NCI-H510A (cell line): ENCODE results near the gene PRRT2.

Source experiments
- DNase-seq: peaks from one replicate; lab custom pipeline; 2025; lab: John Stamatoyannopoulos, UW

PRRT2 gene

GRCh38 chr16:29811170-29811895 lies 660 bp upstream of the PRRT2 start:
- peak; percentile 93 for DNase-seq

- no peak for DNase-seq
Observed at GRCh38 chr16:29812754-29813643, 1.0 kb downstream of the PRRT2 start.

DNA sequence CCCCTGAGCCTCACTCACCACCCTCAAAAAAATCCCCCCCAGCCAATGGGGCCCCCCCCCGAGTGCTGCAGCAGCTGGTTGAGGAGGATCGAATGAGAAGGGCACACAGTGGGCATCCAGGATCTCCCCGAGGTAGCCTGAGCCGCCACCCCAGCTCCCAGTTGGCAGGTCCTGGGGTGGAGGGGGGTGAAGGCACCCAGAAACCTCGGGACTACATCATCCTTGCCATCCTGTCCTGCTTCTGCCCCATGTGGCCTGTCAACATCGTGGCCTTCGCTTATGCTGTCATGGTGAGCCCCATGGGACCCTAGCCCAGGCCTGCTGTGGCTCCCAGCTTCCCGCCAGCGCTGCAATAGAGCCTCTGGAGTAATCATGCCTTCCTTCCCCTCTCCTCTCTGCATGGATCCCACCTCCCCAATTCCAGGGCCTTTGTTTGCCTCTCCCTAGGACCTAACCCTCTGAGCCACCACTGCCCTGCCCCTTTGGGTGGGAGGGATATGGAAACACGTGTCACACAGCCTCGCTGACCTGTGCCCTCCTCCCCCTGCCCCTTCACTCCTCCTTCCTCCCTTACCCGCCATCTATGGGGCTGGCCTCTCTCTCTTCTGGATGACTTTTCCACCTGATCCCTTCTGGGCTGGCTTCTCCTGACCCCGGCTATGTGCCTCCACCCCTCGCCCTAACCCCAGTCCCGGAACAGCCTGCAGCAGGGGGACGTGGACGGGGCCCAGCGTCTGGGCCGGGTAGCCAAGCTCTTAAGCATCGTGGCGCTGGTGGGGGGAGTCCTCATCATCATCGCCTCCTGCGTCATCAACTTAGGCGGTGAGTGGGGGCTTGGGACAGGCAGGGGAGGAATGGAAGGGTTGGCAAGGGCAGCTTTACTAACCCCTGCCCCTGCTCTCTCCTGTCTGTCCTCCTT lies 1.9 kb downstream of the PRRT2 start:
- no peak for DNase-seq

DNA sequence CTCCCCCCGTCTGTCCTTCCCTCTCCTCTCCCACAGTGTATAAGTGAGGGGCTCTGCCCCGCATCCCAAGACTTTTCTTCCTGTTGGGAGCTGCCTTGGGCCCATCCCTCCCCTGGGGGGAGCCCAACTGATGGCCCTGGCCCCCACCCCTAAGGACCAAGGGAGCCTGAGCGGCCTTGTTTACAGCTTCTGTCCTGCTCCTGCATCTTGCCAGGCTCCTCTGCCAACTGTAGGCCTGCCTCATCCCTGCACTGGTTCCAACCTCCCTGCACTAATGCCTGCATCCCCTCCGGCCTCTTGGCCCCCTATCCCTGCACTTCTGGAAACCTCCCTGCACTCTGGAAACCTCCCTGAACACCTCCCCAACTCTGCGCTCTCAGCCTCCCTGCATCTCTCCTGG lies 2.6 kb downstream of the PRRT2 start:
- no peak for DNase-seq

GRCh38 chr16:29815032-29815721 lies 3.2 kb downstream of the PRRT2 start:
- DNase-seq = peak; percentile 54

GRCh38 chr16:29815793-29816693 lies 4.0 kb downstream of the PRRT2 start, which contains the start of gene PAGR1:
Gene PAGR1 (plus strand): TSS chr16:29816152. CDS start chr16:29816526, 374 bp downstream.
- DNase-seq = peak; percentile 99

- DNase-seq = peak; percentile 64
Observed at GRCh38 chr16:29816694-29817441, 4.9 kb downstream of the PRRT2 start.

- DNase-seq = no peak
Observed at GRCh38 chr16:29818082-29818481, 6.1 kb downstream of the PRRT2 start.

DNA sequence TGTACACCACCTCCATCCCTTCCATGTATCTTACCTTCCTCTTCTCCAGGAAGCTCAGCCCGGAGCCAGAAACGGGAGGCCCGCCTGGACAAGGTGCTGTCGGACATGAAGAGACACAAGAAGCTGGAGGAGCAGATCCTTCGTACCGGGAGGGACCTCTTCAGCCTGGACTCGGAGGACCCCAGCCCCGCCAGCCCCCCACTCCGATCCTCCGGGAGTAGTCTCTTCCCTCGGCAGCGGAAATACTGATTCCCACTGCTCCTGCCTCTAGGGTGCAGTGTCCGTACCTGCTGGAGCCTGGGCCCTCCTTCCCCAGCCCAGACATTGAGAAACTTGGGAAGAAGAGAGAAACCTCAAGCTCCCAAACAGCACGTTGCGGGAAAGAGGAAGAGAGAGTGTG lies 7.5 kb downstream of the PRRT2 start:
- no peak for DNase-seq

DNA sequence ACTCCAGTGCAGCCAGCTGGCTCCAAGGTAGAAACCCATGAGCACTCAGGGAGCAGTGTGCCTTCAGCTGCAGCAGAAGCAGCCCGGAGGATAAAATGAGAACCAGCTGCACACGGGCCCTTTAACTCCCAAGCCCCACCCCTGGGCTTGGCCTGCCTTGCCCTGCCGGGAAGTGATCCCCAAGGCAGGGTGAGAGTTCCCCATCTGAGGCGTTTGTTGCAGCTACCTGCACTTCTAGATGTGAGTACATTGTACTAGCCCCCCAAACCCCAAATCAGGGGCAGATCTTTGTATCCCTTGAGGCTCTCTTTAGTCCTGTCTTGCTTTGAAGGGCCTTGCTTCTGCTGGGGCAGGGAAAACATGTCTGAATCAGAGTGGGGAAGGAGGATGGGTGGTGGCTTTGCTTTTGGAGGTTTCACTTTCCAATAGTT lies 8.3 kb downstream of the PRRT2 start, which contains the start of gene MVP:
Gene MVP, plus strand, starts transcription at position 192 of the 431 bp plus-strand sequence. CDS start 10,088 bp downstream, outside the sequence.
- DNase-seq = peak; percentile 75

DNA sequence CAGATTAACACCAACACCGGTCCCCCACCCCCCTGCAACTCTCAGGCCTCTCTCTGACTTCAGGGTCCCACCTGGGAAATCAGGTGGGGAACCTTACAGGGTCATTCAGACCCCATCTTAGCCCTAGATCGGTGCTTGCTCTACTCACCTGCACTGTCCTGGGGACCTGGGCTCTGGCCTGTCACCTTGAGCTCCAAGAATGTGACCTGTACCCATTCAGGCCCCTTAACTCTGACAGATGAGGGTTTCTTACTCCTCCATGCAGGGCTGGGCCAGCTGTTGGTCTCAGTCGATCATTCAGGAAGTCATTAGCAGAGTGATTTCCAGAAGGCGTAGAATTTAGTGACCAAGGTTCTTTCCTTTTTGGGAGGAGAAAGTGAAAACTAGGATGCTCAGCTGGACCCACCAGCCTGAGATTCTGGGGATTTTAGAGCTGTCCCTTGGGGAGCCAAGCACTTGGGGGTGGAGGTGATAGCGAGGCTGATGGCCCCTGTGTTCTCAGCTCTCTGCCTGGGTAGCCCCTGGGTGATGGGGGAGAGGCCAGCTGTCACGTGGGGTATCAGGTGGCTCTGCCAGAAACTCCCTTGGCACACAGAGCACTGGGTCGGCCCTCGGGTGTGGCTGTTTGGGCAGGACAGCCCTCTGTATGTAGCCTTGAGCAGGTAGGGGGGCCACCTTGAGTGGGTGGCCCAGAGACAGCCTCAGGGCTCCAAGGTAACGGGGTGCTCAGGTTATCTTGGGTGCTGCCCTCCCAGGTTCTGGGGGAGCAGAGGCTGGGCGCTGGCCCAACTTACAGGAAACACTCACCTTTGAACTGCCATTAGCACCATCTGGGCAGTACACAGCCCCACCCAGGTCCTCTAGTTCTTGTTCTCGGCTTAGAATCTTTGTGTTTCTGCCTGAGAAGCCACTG lies 9.0 kb downstream of the PRRT2 start:
- no peak for DNase-seq

GRCh38 chr16:29821643-29822115 lies 9.7 kb downstream of the PRRT2 start:
- no peak for DNase-seq

GRCh38 chr16:29824589-29825144 lies 12.7 kb downstream of the PRRT2 start:
- no peak for DNase-seq

DNA sequence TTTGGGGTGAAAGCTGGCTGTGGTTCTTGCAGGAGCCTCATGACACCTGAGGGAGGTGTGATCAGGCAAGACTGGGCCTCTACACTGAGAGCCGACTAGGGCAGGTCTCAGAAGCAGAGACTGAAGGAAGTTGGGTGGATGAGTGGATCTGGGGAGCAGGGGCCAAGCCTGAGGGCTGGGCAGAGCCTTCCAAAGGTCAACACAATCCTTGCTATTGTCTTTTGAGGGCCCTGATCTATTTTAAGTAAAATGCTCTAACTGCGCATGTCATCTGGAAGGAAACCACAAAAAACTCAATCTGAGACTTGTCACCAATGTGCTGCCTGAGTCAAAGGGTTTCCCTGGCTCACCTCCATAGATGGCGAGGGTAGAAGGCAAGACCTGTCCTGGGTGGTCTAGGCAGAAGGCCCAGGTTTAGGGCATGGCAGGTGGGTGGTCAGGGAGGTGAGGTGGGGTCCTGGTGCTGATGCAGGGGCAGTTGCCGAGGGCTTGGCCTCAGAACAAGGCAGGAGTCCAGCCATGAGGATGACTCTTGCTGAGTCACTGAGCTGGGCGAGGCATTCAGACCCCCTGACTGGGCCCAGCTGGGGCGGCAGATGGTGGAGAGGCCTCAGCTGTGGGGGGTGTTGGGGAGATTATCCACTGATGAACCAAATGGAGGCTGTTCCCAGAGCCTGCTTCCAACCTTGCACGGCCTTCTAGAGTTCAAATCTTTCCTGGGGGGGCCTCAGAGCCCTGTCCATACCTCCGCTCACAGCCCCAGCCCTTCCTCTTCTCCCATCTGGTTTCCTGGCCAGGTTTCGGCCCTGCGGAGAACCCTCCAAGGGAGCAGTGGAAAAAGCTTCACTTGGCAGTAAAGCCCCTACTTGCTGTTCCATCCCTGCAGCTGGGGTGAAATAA lies 13.4 kb downstream of the PRRT2 start:
- DNase-seq = no peak

- DNase-seq = no peak
Observed at GRCh38 chr16:29826342-29826695, 14.3 kb downstream of the PRRT2 start.

GRCh38 chr16:29830774-29831173 lies 18.8 kb downstream of the PRRT2 start:
- DNase-seq = no peak

GRCh38 chr16:29831490-29831889 lies 19.5 kb downstream of the PRRT2 start:
- DNase-seq = no peak
